AG04450 (cell line): ENCODE measurements around the gene CAMK4. TPM values are rescaled to one million over a fixed set of nuclear protein-coding genes. Genes with fewer than 3 reads are reported as not detected.

Source experiments
- CTCF ChIA-PET: fragments of 300-600, 350-600 bp; formaldehyde crosslinking; extraction: SDS; loops from one replicate; lab custom pipeline; 2022; ENCODE audit warnings: antibody characterized with exemption, inconsistent platforms; lab: Charles Lee
- POLR2A ChIA-PET: fragments of 350-600 bp; formaldehyde crosslinking; extraction: SDS; loops from one replicate; lab custom pipeline; 2021; ENCODE audit warnings: antibody characterized with exemption, inconsistent platforms; lab: Yijun Ruan, JAX
- DNase-seq: peaks from one replicate; pipeline ENCODE4 v3.0.0-alpha.2; 2011; ENCODE audit warnings: low read depth, low spot score
- H3K27ac ChIP-seq: one replicate; pipeline ENCODE4 v1.5.1; 2012; ENCODE audit warnings: low read depth, low read length, control low read depth
- H3K27me3 ChIP-seq: one replicate; pipeline ENCODE4 v1.6.0; 2012; ENCODE audit warnings: low read length; ENCODE audit not compliant: control insufficient read depth, insufficient read depth
- H3K4me3 ChIP-seq: 2 replicates; pipeline ENCODE4 v1.5.1; 2011; ENCODE audit warnings: mild to moderate bottlenecking, low read depth, low read length, control low read depth
- H3K9me3 ChIP-seq: 2 replicates; pipeline ENCODE4 v1.5.1; 2012; ENCODE audit warnings: low read length; ENCODE audit not compliant: control insufficient read depth, insufficient read depth
- polyA plus RNA-seq: library from polyadenylated mRNA; depleted of rRNA; stranded (reverse); fragments of >200 nt; gene quantifications from 2 replicates; pipeline ENCODE4 v1.2.3, GENCODE V29; 2011
- TF ChIP-seq, protein P1 (sequence below): IDR thresholded peaks from 2 replicates; pipeline ENCODE4 v1.5.1; 2011; ENCODE audit warnings: low read depth, low read length, control low read depth, inconsistent platforms

The CAMK4 gene
- polyA plus RNA-seq, 1 experiment, result 3.2 TPM

DNA sequence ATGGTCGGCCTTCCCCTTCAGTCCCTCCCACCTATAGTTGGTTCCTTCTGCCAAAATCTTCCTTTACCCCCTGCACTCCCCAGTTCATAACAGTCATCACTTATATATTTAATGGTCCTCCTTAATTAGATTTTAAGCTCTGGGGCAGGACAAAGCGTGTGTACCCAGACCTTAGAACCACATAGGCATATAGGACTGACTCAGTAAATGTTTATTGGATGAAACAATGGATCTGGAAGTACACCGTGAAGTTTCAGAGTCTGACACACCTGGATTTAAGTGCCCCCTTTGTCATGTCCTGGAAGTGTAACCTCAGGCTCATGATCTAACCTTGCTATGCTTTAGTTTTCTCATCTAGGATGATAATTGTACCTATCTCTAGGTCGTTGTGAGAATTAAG lies 256.2 kb downstream of the CAMK4 start:
- CTCF ChIA-PET, result no interaction called here
- TF ChIP-seq, protein P1, sequence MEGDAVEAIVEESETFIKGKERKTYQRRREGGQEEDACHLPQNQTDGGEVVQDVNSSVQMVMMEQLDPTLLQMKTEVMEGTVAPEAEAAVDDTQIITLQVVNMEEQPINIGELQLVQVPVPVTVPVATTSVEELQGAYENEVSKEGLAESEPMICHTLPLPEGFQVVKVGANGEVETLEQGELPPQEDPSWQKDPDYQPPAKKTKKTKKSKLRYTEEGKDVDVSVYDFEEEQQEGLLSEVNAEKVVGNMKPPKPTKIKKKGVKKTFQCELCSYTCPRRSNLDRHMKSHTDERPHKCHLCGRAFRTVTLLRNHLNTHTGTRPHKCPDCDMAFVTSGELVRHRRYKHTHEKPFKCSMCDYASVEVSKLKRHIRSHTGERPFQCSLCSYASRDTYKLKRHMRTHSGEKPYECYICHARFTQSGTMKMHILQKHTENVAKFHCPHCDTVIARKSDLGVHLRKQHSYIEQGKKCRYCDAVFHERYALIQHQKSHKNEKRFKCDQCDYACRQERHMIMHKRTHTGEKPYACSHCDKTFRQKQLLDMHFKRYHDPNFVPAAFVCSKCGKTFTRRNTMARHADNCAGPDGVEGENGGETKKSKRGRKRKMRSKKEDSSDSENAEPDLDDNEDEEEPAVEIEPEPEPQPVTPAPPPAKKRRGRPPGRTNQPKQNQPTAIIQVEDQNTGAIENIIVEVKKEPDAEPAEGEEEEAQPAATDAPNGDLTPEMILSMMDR, result no peak
- Histone ChIP-seq H3K27ac (no peak overlapping the region), H3K4me3 (no peak overlapping the region), H3K9me3 (no peaks in the 10 kb centered on the region), H3K27me3 (no peaks in the 10 kb centered on the region)
- POLR2A ChIA-PET, result no interaction called here
- no peak for DNase-seq

DNA sequence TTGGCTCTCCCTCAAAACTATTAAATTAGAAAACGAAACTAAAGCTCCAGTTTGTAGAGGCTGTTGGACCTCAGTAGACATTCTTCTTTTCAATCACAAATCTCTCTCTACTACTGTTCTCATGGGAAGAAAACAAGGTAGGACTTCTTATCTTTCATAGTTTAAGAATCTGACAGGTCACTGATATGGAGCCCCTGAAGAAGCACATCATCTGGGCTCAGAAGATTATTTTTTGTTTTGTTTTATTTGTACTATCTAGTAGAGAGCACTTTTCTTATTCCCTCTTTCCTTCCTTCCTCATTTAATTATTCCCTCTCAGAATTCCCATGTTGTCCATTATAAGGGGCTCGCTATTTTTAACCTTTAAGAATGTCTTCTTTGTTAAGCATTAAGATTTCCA lies 261.9 kb downstream of the CAMK4 start:
- ChIA-PET POLR2A (no interaction called here), CTCF (no interaction called here)
- H3K4me3 ChIP-seq, result no peak overlapping the region
- H3K27me3 ChIP-seq, result no peaks in the 10 kb centered on the region
- no peak overlapping the region for H3K27ac ChIP-seq
- TF ChIP-seq, protein P1, result no peak
- no peaks in the 10 kb centered on the region for H3K9me3 ChIP-seq
- no peak for DNase-seq

DNA sequence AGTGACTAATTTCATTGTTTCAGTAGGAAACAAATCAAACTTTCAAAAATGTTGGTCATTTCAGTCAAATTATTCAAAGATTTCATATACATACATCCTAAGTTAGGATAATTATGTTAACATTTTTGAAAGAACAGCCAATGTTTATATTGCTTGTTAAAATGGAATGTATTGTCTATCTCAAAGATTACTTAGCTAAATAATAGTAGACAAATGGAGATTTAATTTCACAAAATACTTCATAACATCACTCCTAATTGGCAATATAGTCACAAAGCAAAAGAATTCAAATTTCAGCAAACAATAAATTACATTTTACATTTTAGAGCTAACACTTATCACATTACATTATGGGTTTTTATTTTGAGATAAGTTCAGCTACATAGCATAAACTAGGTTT lies 262.7 kb downstream of the CAMK4 start:
- Histone ChIP-seq H3K27me3 (no peaks in the 10 kb centered on the region), H3K4me3 (no peak overlapping the region), H3K9me3 (no peaks in the 10 kb centered on the region), H3K27ac (no peak overlapping the region)
- ChIA-PET CTCF (interaction anchor here (0.7 to 1.9 kb wide), 2 partner anchors 9 to 63 kb away, joined by 3 to 8 read pairs; no protein-coding TSS in a partner anchor), POLR2A (interaction anchor here (0.6 kb wide), 2 partner anchors 93 to 374 kb away, joined by 3 read pairs; no protein-coding TSS in a partner anchor)
- no peak for DNase-seq
- TF ChIP-seq, protein P1, result no peak

DNA sequence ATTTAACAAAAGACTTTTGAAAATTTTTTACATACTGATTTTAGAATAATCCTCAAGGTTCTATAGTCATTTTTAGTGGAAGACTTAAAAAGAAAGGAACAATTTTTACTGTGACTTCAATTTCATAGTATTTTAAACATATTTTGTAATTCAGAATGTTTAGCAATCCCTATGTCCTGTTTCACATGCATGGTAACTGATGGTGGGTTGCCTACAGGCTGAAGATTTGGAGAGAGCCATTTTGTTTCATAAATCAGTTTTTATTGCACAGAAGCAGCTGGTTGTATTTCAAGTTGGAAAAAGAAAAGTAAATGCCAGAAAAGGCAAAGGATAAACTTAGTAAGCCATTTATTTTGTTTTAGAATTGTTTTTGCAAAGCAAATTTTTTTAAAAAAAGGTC lies 264.2 kb downstream of the CAMK4 start:
- TF ChIP-seq, protein P1, result no peak
- Histone ChIP-seq H3K27ac (no peak overlapping the region), H3K27me3 (no peaks in the 10 kb centered on the region), H3K4me3 (no peak overlapping the region), H3K9me3 (no peaks in the 10 kb centered on the region)
- no peak for DNase-seq
- ChIA-PET POLR2A (no interaction called here), CTCF (interaction anchor here (1.9 kb wide), 1 partner anchor 11 kb away, joined by 8 read pairs; no protein-coding TSS in a partner anchor)

DNA sequence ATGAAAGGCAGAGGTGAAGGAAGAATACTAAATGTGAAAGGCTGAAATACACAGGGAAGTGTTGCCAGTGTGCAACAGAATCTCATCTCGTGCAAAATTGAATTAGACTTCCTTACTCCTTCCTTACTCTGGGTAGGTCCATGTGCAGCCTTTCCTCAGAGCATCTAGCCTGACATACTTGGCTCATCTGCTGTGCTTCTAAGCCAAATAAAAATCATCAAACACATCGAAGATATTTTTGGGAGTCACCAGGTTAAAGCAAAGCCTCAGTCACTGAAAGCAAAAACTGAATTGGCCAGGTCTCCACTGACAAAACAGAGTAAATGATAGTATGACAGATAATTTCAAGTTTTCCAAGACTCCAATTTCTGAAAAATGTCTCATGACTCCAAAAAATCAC lies 268.8 kb downstream of the CAMK4 start:
- Histone ChIP-seq H3K27me3 (no peaks in the 10 kb centered on the region), H3K4me3 (no peak overlapping the region), H3K27ac (no peak overlapping the region), H3K9me3 (no peaks in the 10 kb centered on the region)
- DNase-seq, result no peak
- TF ChIP-seq, protein P1, result no peak
- POLR2A ChIA-PET, result no interaction called here
- CTCF ChIA-PET, result interaction anchor here (0.7 kb wide), 1 partner anchor 182 kb away, joined by 3 read pairs; no protein-coding TSS in a partner anchor
